ENCODE data around the gene USP8.
A peak's percentile ranks its signal among the peaks of the same experiment; 100 is the strongest.
"Not testable (repeated sequence)": the region's sequence is repeated elsewhere in the genome, so short reads cannot be mapped to it uniquely, and the experiment has no call there.

The USP8 gene

GRCh38 chr15:50452927-50453326, 28.7 kb downstream of the USP8 start:
- peak; percentile 40 for DNase-seq

- DNase-seq: peak; percentile 7
Observed at GRCh38 chr15:50458348-50459112, 34.3 kb downstream of the USP8 start.

- DNase-seq: peak; percentile 2
Observed at GRCh38 chr15:50463423-50464358, 39.5 kb downstream of the USP8 start.

GRCh38 chr15:50471072-50471471, 46.9 kb downstream of the USP8 start:
- DNase-seq: no peak

GRCh38 chr15:50476143-50476542, 51.9 kb downstream of the USP8 start:
- DNase-seq: no peak

GRCh38 chr15:50484781-50485180, 60.6 kb downstream of the USP8 start:
- no peak for DNase-seq

- no peak for DNase-seq
Observed at GRCh38 chr15:50485389-50485788, 61.2 kb downstream of the USP8 start.

- DNase-seq: no peak
Observed at GRCh38 chr15:50487287-50487686, 63.1 kb downstream of the USP8 start.

- DNase-seq: no peak
Observed at GRCh38 chr15:50493625-50494024, 69.4 kb downstream of the USP8 start.

- DNase-seq: not testable (repeated sequence)
Observed at GRCh38 chr15:50494547-50494946, 70.3 kb downstream of the USP8 start.

- DNase-seq: no peak
Observed at GRCh38 chr15:50496692-50497091, 72.5 kb downstream of the USP8 start.

- DNase-seq: no peak
Observed at GRCh38 chr15:50500352-50500751, 76.1 kb downstream of the USP8 start.

GRCh38 chr15:50501815-50502214, 77.6 kb downstream of the USP8 start:
- DNase-seq: no peak

- DNase-seq: no peak
Observed at GRCh38 chr15:50503144-50503543, 78.9 kb downstream of the USP8 start.

GRCh38 chr15:50505656-50506055, 81.5 kb downstream of the USP8 start:
- not testable (repeated sequence) for DNase-seq

- DNase-seq: no peak
Observed at GRCh38 chr15:50506121-50506520, 81.9 kb downstream of the USP8 start.

- DNase-seq: no peak
Observed at GRCh38 chr15:50513001-50513400, 88.8 kb downstream of the USP8 start.

- peak; percentile 36 for DNase-seq
Observed at GRCh38 chr15:50519740-50520425, 95.7 kb downstream of the USP8 start.

GRCh38 chr15:50523851-50524251, 99.6 kb downstream of the USP8 start:
- no peak for DNase-seq

GRCh38 chr15:50531163-50531562, 107.0 kb downstream of the USP8 start:
- no peak for DNase-seq

- DNase-seq: no peak
Observed at GRCh38 chr15:50531766-50532165, 107.6 kb downstream of the USP8 start.

- DNase-seq: peak; percentile 51
Observed at GRCh38 chr15:50542887-50543210, 118.6 kb downstream of the USP8 start.

- peak; percentile 35 for DNase-seq
Observed at GRCh38 chr15:50543556-50543955, 119.4 kb downstream of the USP8 start.

- DNase-seq: no peak
Observed at GRCh38 chr15:50544368-50544767, 120.2 kb downstream of the USP8 start.

All from fibroblast of skin of right biceps (primary cell).